HepG2 (cell line): ENCODE data around the gene TBC1D20. TPM values are rescaled to one million over a fixed set of nuclear protein-coding genes. Genes with fewer than 3 reads are reported as not detected.

Experiments used
- EHMT2 ChIP-seq: fragments of 200-600 bp; sonication (generic); IDR thresholded peaks from 2 replicates; pipeline ENCODE4 v1.7.0; 2017; ENCODE audit warnings: antibody characterized with exemption, low read depth, low read length, borderline replicate concordance
- IRX3 ChIP-seq: sonication (generic); formaldehyde crosslinking; IDR thresholded peaks from 2 replicates; pipeline ENCODE4 v1.8.1; 2023; ENCODE audit warnings: mild to moderate bottlenecking, low read depth, missing genetic modification reagents, borderline replicate concordance
- MAFK ChIP-seq, 2 experiments: IDR thresholded peaks in 1 of 2; conservative IDR thresholded peaks in 1 of 2; 2 replicates each; pipeline ENCODE4 v1.6.1; 2011; ENCODE audit warnings: improper control_type of control experiment in 2 of 2, low read length in 2 of 2
- NFYB ChIP-seq: sonication (generic); formaldehyde crosslinking; IDR thresholded peaks from 2 replicates; pipeline ENCODE4 v1.4.0; 2020; ENCODE audit warnings: missing genetic modification reagents
- PATZ1 ChIP-seq: sonication (generic); formaldehyde crosslinking; IDR thresholded peaks from 2 replicates; pipeline ENCODE4 v1.4.0; 2020; ENCODE audit warnings: missing genetic modification reagents
- RFXAP ChIP-seq: sonication (generic); formaldehyde crosslinking; IDR thresholded peaks from 2 replicates; pipeline ENCODE4 v1.4.0; 2020; ENCODE audit warnings: missing genetic modification reagents, borderline replicate concordance
- SMAD3 ChIP-seq: sonication (generic); formaldehyde crosslinking; IDR thresholded peaks from 2 replicates; pipeline ENCODE4 v1.4.0; 2020; ENCODE audit warnings: missing genetic modification reagents
- SNAPC2 ChIP-seq: sonication (generic); formaldehyde crosslinking; IDR thresholded peaks from 2 replicates; pipeline ENCODE4 v1.8.1; 2022; ENCODE audit warnings: mild to moderate bottlenecking, missing genetic modification reagents
- ZFP91 ChIP-seq: sonication (generic); formaldehyde crosslinking; IDR thresholded peaks from 2 replicates; pipeline ENCODE4 v1.9.0; 2022; ENCODE audit warnings: missing genetic modification reagents, mild to moderate bottlenecking, borderline replicate concordance
- ZNF124 ChIP-seq: sonication (generic); formaldehyde crosslinking; IDR thresholded peaks from 2 replicates; pipeline ENCODE4 v1.4.0; 2020; ENCODE audit warnings: missing genetic modification reagents
- ZNF317 ChIP-seq: sonication (generic); formaldehyde crosslinking; IDR thresholded peaks from 2 replicates; pipeline ENCODE4 v1.5.0; 2020; ENCODE audit warnings: mild to moderate bottlenecking, missing genetic modification reagents
- ZNF564 ChIP-seq: sonication (generic); formaldehyde crosslinking; IDR thresholded peaks from 2 replicates; pipeline ENCODE4 v1.8.1; 2023; ENCODE audit warnings: mild to moderate bottlenecking, missing genetic modification reagents
- ZNF570 ChIP-seq: sonication (generic); formaldehyde crosslinking; IDR thresholded peaks from 2 replicates; pipeline ENCODE4 v1.4.0; 2020; ENCODE audit warnings: mild to moderate bottlenecking, missing genetic modification reagents, borderline replicate concordance
- ZSCAN31 ChIP-seq: sonication (generic); formaldehyde crosslinking; IDR thresholded peaks from 2 replicates; pipeline ENCODE4 v1.5.0; 2020; ENCODE audit warnings: low read depth, mild to moderate bottlenecking, missing genetic modification reagents
- polyA plus RNA-seq, 8 experiments: library from polyadenylated mRNA; depleted of rRNA in 3 of 8; stranded (reverse) in 7 of 8; unstranded in 1 of 8; fragments of >200 nt; fragmentation: Illumina TruSeq in 4 of 8; extraction: Trizol in 4 of 8; gene quantifications; 2 replicates each; pipeline versions ENCODE4 v1.2.1 to v1.2.3, GENCODE V29; 2011 to 2016; ENCODE audit warnings: low read depth in 4 of 8, missing spikeins in 1 of 8, mixed read lengths in 1 of 8; ENCODE audit not compliant: insufficient read depth in 1 of 8
- total RNA-seq, 5 experiments: library from RNA; depleted of rRNA; stranded (reverse); fragments of >200 nt; fragmentation: Illumina TruSeq; extraction: Trizol; gene quantifications; 2 replicates each; pipeline ENCODE4 v1.2.3, GENCODE V29; 2016; ENCODE audit warnings: low read depth in 1 of 5
- TF ChIP-seq, protein P1 (sequence below): IDR thresholded peaks from 2 replicates; pipeline ENCODE4 v1.6.1; 2016; ENCODE audit warnings: missing genetic modification reagents, missing compliant biosample characterization
- TF ChIP-seq, protein P2 (sequence below): IDR thresholded peaks from 2 replicates; pipeline ENCODE4 v1.6.1; 2016; ENCODE audit warnings: low read depth, control low read depth
- TF ChIP-seq, protein P3 (sequence below): sonication (generic); formaldehyde crosslinking; IDR thresholded peaks from 2 replicates; pipeline ENCODE4 v1.4.0; 2020; ENCODE audit warnings: mild to moderate bottlenecking, missing genetic modification reagents, borderline replicate concordance

The TBC1D20 gene
- total and polyA plus RNA-seq, 2 of the 13 experiments (the other 11 are each of a cell fraction or from before 2014, with no cell fraction given) = 36.6 to 47.1 TPM

GRCh38 chr20:407953-408842 lies 54.1 kb downstream of the TBC1D20 start, which contains the start of gene RBCK1 (continued):
- peak; percentile 82 for TF ChIP-seq ZFP91 (CRISPR knock-in tag)
- TF ChIP-seq, protein P1, sequence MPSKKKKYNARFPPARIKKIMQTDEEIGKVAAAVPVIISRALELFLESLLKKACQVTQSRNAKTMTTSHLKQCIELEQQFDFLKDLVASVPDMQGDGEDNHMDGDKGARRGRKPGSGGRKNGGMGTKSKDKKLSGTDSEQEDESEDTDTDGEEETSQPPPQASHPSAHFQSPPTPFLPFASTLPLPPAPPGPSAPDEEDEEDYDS (CRISPR knock-in tag) = no peak; the same call in none of the 2 replicates
- TF ChIP-seq ZNF124 (CRISPR knock-in tag) = no peak
- TF ChIP-seq ZNF317 (CRISPR knock-in tag) = peak; percentile 87
- no peak for TF ChIP-seq NFYB (CRISPR knock-in tag)
- TF ChIP-seq, protein P2, sequence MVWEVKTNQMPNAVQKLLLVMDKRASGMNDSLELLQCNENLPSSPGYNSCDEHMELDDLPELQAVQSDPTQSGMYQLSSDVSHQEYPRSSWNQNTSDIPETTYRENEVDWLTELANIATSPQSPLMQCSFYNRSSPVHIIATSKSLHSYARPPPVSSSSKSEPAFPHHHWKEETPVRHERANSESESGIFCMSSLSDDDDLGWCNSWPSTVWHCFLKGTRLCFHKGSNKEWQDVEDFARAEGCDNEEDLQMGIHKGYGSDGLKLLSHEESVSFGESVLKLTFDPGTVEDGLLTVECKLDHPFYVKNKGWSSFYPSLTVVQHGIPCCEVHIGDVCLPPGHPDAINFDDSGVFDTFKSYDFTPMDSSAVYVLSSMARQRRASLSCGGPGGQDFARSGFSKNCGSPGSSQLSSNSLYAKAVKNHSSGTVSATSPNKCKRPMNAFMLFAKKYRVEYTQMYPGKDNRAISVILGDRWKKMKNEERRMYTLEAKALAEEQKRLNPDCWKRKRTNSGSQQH (CRISPR knock-in tag) = peak; percentile 19
- TF ChIP-seq ZSCAN31 (CRISPR knock-in tag) = peak; percentile 83; the same call in 1 of the 2 replicates
- TF ChIP-seq EHMT2 = no peak
- TF ChIP-seq ZNF564 (CRISPR knock-in tag) = peak; percentile 57; the same call in 1 of the 2 replicates
- TF ChIP-seq, protein P3, sequence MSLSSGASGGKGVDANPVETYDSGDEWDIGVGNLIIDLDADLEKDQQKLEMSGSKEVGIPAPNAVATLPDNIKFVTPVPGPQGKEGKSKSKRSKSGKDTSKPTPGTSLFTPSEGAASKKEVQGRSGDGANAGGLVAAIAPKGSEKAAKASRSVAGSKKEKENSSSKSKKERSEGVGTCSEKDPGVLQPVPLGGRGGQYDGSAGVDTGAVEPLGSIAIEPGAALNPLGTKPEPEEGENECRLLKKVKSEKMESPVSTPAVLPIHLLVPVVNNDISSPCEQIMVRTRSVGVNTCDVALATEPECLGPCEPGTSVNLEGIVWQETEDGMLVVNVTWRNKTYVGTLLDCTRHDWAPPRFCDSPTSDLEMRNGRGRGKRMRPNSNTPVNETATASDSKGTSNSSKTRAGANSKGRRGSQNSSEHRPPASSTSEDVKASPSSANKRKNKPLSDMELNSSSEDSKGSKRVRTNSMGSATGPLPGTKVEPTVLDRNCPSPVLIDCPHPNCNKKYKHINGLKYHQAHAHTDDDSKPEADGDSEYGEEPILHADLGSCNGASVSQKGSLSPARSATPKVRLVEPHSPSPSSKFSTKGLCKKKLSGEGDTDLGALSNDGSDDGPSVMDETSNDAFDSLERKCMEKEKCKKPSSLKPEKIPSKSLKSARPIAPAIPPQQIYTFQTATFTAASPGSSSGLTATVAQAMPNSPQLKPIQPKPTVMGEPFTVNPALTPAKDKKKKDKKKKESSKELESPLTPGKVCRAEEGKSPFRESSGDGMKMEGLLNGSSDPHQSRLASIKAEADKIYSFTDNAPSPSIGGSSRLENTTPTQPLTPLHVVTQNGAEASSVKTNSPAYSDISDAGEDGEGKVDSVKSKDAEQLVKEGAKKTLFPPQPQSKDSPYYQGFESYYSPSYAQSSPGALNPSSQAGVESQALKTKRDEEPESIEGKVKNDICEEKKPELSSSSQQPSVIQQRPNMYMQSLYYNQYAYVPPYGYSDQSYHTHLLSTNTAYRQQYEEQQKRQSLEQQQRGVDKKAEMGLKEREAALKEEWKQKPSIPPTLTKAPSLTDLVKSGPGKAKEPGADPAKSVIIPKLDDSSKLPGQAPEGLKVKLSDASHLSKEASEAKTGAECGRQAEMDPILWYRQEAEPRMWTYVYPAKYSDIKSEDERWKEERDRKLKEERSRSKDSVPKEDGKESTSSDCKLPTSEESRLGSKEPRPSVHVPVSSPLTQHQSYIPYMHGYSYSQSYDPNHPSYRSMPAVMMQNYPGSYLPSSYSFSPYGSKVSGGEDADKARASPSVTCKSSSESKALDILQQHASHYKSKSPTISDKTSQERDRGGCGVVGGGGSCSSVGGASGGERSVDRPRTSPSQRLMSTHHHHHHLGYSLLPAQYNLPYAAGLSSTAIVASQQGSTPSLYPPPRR (CRISPR knock-in tag) = no peak
- peak; percentile 18 for TF ChIP-seq SMAD3 (CRISPR knock-in tag)
- TF ChIP-seq SNAPC2 (CRISPR knock-in tag) = 0 out of 2 replicates have a peak, but pooled peaks have one; percentile 21
- 0 out of 2 replicates have a peak, but pooled peaks have one; percentile 26 for TF ChIP-seq RFXAP (CRISPR knock-in tag)
- no peak for TF ChIP-seq MAFK (conservative IDR thresholded peaks at IDR 0.05 in 1 of 2, IDR thresholded peaks at IDR 0.05 in 1 of 2; ENCODE audit: low read length in 2 of 2)
- TF ChIP-seq PATZ1 (CRISPR knock-in tag) = peak; percentile 95
- peak; percentile 15; the same call in 1 of the 2 replicates for TF ChIP-seq IRX3
- no peak for TF ChIP-seq ZNF570 (CRISPR knock-in tag)
